C4-2B (cell line): ENCODE measurements around the gene TOX2.

Experiments used
- ZFX ChIP-seq: fragments of 450-650 bp; IDR thresholded peaks from 2 replicates; pipeline ENCODE4 v1.6.1; 2017
- TF ChIP-seq, protein P1 (sequence below): fragments of 450-650 bp; conservative IDR thresholded peaks from 2 replicates; pipeline ENCODE4 v1.5.1; 2017; ENCODE audit warnings: mild to moderate bottlenecking

- TF ChIP-seq, protein P1, sequence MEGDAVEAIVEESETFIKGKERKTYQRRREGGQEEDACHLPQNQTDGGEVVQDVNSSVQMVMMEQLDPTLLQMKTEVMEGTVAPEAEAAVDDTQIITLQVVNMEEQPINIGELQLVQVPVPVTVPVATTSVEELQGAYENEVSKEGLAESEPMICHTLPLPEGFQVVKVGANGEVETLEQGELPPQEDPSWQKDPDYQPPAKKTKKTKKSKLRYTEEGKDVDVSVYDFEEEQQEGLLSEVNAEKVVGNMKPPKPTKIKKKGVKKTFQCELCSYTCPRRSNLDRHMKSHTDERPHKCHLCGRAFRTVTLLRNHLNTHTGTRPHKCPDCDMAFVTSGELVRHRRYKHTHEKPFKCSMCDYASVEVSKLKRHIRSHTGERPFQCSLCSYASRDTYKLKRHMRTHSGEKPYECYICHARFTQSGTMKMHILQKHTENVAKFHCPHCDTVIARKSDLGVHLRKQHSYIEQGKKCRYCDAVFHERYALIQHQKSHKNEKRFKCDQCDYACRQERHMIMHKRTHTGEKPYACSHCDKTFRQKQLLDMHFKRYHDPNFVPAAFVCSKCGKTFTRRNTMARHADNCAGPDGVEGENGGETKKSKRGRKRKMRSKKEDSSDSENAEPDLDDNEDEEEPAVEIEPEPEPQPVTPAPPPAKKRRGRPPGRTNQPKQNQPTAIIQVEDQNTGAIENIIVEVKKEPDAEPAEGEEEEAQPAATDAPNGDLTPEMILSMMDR, result no peak
- TF ChIP-seq ZFX, result no peak
Observed at GRCh38 chr20:44005661-44006060, 91.0 kb downstream of the TOX2 start.
